ENCODE data around the gene COL23A1. TPM values are rescaled to one million over a fixed set of nuclear protein-coding genes. Genes with fewer than 3 reads are reported as not detected.

Gene COL23A1
- total and polyA plus RNA-seq, 4 donors: 0.36 to 1.5 (median 1.1) TPM; not detected in 1

- WGBS, 2 donors: 43 to 50% methylated on average over 3 of the region's 3 CpGs
- H3K27me3 ChIP-seq (ENCODE audit: control insufficient read depth in 1 of 2, insufficient read depth in 2 of 2, low read length in 1 of 2): no peaks in the 10 kb centered on the region
- intact Hi-C loops (cut with DNase I): loop anchor here (5.0 to 10.0 kb wide), 2 partner anchors 303 to 571 kb away; partner anchors contain the start of gene ZNF354B (in 1 of the 2)
- H3K4me3 ChIP-seq (ENCODE audit: low read length in 2 of 2): no peak overlapping the region
- ATAC-seq (ENCODE audit: low FRiP score): no peak
- DNase-seq: no peak
- H3K4me1 ChIP-seq (ENCODE audit: control insufficient read depth in 1 of 2, insufficient read depth in 2 of 2, low read length in 2 of 2): no peaks in the 10 kb centered on the region
- no peaks in the 10 kb centered on the region for H3K9me3 ChIP-seq (ENCODE audit: control insufficient read depth, low read length)
- H3K36me3 ChIP-seq (ENCODE audit: control insufficient read depth in 1 of 2, insufficient read depth in 2 of 2, low read length in 1 of 2): no peaks in the 10 kb centered on the region
- no peak overlapping the region for H3K27ac ChIP-seq (ENCODE audit: low read depth in 1 of 2, low read length in 2 of 2)
Measured at GRCh38 chr5:178284093-178284675, 306.0 kb downstream of the COL23A1 start.

DNA sequence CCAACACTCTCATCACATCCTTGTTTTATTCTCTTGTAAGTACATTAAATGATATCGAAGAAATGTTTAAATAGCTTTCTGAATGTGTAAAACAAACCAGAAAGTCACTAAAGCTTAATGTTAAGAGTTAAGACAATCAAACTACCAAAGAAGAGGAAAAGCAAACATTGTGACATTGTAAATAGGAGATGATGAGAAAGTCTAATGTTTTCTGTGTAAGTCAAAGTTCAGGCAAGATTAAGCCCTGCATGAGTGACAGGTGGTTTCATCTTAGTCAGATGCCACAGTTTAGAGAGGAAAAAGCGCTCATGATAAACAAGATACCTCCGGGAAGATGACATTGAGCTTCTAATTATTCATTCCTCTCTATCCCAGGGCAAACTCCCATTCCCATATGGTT lies 306.7 kb downstream of the COL23A1 start:
- no peak overlapping the region for H3K4me3 ChIP-seq (ENCODE audit: low read length in 2 of 2)
- no peaks in the 10 kb centered on the region for H3K36me3 ChIP-seq (ENCODE audit: control insufficient read depth in 1 of 2, insufficient read depth in 2 of 2, low read length in 1 of 2)
- no peak for ATAC-seq (ENCODE audit: low FRiP score)
- 95 to 98% methylated on average over 3 of the region's 3 CpGs for WGBS, 2 donors
- no peak overlapping the region for H3K27ac ChIP-seq (ENCODE audit: low read depth in 1 of 2, low read length in 2 of 2)
- H3K27me3 ChIP-seq (ENCODE audit: control insufficient read depth in 1 of 2, insufficient read depth in 2 of 2, low read length in 1 of 2): no peaks in the 10 kb centered on the region
- no peak for DNase-seq
- H3K4me1 ChIP-seq (ENCODE audit: control insufficient read depth in 1 of 2, insufficient read depth in 2 of 2, low read length in 2 of 2): no peaks in the 10 kb centered on the region
- intact Hi-C loops (cut with DNase I): loop anchor here (5.0 to 10.0 kb wide), 2 partner anchors 304 to 571 kb away; partner anchors contain the start of gene ZNF354B (in 1 of the 2)
- H3K9me3 ChIP-seq (ENCODE audit: control insufficient read depth, low read length): no peaks in the 10 kb centered on the region

DNA sequence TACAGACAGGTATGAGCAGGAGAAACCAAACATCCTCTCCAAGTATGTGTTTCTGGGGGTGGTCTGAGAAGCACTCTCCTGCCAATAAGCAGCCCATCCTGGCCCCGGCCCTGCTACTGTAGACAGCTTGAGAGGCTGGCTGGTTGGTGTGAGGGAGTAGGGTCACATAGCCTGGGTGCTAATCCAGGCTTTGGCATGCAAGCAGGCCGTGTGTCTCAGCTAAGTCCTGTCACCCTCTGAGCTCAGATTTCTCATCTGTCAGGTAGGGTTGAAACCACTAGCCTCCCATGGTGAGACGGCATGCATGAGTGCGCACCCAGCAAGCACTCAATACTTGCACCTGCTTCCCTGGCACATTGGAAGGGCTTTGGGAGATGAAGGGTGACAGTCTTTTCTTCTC lies 307.8 kb downstream of the COL23A1 start:
- intact Hi-C loops (cut with DNase I): loop anchor here (5.0 to 10.0 kb wide), 2 partner anchors 305 to 572 kb away; partner anchors contain the start of gene ZNF354B (in 1 of the 2)
- H3K27ac ChIP-seq (ENCODE audit: low read depth in 1 of 2, low read length in 2 of 2): no peak overlapping the region
- DNase-seq (peak; percentile 16 to 67), ATAC-seq (ENCODE audit: low FRiP score) (no peak)
- WGBS, 2 donors: 94% methylated on average over 4 of the region's 4 CpGs
- no peak overlapping the region for H3K4me3 ChIP-seq (ENCODE audit: low read length in 2 of 2)
- no peaks in the 10 kb centered on the region for H3K4me1 ChIP-seq (ENCODE audit: control insufficient read depth in 1 of 2, insufficient read depth in 2 of 2, low read length in 2 of 2)
- H3K27me3 ChIP-seq (ENCODE audit: control insufficient read depth in 1 of 2, insufficient read depth in 2 of 2, low read length in 1 of 2): no peaks in the 10 kb centered on the region
- no peaks in the 10 kb centered on the region for H3K36me3 ChIP-seq (ENCODE audit: control insufficient read depth in 1 of 2, insufficient read depth in 2 of 2, low read length in 1 of 2)
- no peaks in the 10 kb centered on the region for H3K9me3 ChIP-seq (ENCODE audit: control insufficient read depth, low read length)

GRCh38 chr5:178281331-178281730 lies 308.9 kb downstream of the COL23A1 start:
- Histone ChIP-seq H3K27me3 (ENCODE audit: control insufficient read depth in 1 of 2, insufficient read depth in 2 of 2, low read length in 1 of 2) (no peaks in the 10 kb centered on the region), H3K4me3 (ENCODE audit: low read length in 2 of 2) (no peak overlapping the region), H3K36me3 (ENCODE audit: control insufficient read depth in 1 of 2, insufficient read depth in 2 of 2, low read length in 1 of 2) (no peaks in the 10 kb centered on the region), H3K27ac (ENCODE audit: low read depth in 1 of 2, low read length in 2 of 2) (no peak overlapping the region), H3K4me1 (ENCODE audit: control insufficient read depth in 1 of 2, insufficient read depth in 2 of 2, low read length in 2 of 2) (no peaks in the 10 kb centered on the region), H3K9me3 (ENCODE audit: control insufficient read depth, low read length) (no peaks in the 10 kb centered on the region)
- intact Hi-C loops (cut with DNase I): loop anchor here (2.0 to 10.0 kb wide), 3 partner anchors 306 to 573 kb away; partner anchors contain the start of gene ZNF354B (in 1 of the 2)
- WGBS, 2 donors: 75 to 84% methylated on average over 19 of the region's 19 CpGs
- DNase-seq: peak; percentile 26 to 63
- no peak for ATAC-seq (ENCODE audit: low FRiP score)

GRCh38 chr5:178280631-178281030 lies 309.6 kb downstream of the COL23A1 start:
- Histone ChIP-seq H3K27ac (ENCODE audit: low read depth in 1 of 2, low read length in 2 of 2) (no peak overlapping the region), H3K36me3 (ENCODE audit: control insufficient read depth in 1 of 2, insufficient read depth in 2 of 2, low read length in 1 of 2) (no peaks in the 10 kb centered on the region), H3K27me3 (ENCODE audit: control insufficient read depth in 1 of 2, insufficient read depth in 2 of 2, low read length in 1 of 2) (no peaks in the 10 kb centered on the region), H3K9me3 (ENCODE audit: control insufficient read depth, low read length) (no peaks in the 10 kb centered on the region), H3K4me3 (ENCODE audit: low read length in 2 of 2) (no peak overlapping the region), H3K4me1 (ENCODE audit: control insufficient read depth in 1 of 2, insufficient read depth in 2 of 2, low read length in 2 of 2) (no peaks in the 10 kb centered on the region)
- DNase-seq (peak; percentile 44 to 53), ATAC-seq (ENCODE audit: low FRiP score) (no peak)
- 95% methylated on average over 9 of the region's 9 CpGs for WGBS, 2 donors
- intact Hi-C loops (cut with DNase I): loop anchor here (2.0 to 10.0 kb wide), 3 partner anchors 307 to 574 kb away; partner anchors contain the start of gene ZNF354B (in 1 of the 2)

DNA sequence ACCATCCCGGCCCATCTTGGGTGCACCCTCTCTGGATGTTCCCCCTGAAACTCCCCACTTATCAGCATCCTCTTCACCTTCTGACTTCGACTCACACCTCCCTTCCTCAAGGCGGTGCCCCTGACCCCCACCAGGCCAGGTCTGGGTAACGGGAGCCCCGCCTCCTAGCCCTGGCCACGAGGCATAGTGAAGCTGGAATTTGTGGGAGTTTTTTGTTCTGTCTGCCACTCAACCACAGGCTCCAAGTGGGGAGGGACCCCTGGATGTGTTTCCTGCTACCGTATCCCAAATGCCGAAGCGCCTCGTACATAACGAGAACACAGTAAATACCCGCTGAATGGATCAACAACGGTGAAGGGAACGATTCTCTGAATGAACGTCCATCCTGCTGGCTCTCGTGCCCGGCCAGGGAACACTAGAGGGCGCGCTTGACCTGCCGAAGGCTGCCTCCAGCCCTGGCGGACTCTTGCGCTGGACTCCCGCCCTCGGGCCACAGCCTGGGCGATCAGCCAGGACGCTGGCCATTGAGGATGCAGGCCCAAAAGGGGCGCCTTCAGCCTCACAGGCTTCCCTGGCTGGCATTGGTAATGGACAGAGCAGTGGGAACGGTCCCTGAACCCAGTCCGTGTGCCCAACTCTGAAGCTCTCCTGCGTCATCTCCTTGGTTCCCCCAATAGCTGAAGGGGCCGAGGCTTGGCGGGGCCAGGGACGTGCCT lies 310.3 kb downstream of the COL23A1 start:
- Histone ChIP-seq H3K27me3 (ENCODE audit: control insufficient read depth in 1 of 2, insufficient read depth in 2 of 2, low read length in 1 of 2) (no peaks in the 10 kb centered on the region), H3K36me3 (ENCODE audit: control insufficient read depth in 1 of 2, insufficient read depth in 2 of 2, low read length in 1 of 2) (no peaks in the 10 kb centered on the region), H3K27ac (ENCODE audit: low read depth in 1 of 2, low read length in 2 of 2) (no peak overlapping the region), H3K4me1 (ENCODE audit: control insufficient read depth in 1 of 2, insufficient read depth in 2 of 2, low read length in 2 of 2) (no peaks in the 10 kb centered on the region), H3K4me3 (ENCODE audit: low read length in 2 of 2) (no peak overlapping the region), H3K9me3 (ENCODE audit: control insufficient read depth, low read length) (no peaks in the 10 kb centered on the region)
- WGBS, 2 donors: 15 to 17% methylated on average over 33 of the region's 33 CpGs
- DNase-seq: peak; percentile 93 to 96
- intact Hi-C loops (cut with DNase I): loop anchor here (2.0 to 10.0 kb wide), 5 partner anchors 271 to 575 kb away; partner anchors contain the start of gene ZNF354B (in 1 of the 2)
- peak; percentile 89 for ATAC-seq (ENCODE audit: low FRiP score)

GRCh38 chr5:178279026-178279722 lies 311.0 kb downstream of the COL23A1 start:
- Histone ChIP-seq H3K27ac (ENCODE audit: low read depth in 1 of 2, low read length in 2 of 2) (no peak overlapping the region), H3K4me3 (ENCODE audit: low read length in 2 of 2) (no peak overlapping the region), H3K27me3 (ENCODE audit: control insufficient read depth in 1 of 2, insufficient read depth in 2 of 2, low read length in 1 of 2) (no peaks in the 10 kb centered on the region), H3K36me3 (ENCODE audit: control insufficient read depth in 1 of 2, insufficient read depth in 2 of 2, low read length in 1 of 2) (no peaks in the 10 kb centered on the region), H3K4me1 (ENCODE audit: control insufficient read depth in 1 of 2, insufficient read depth in 2 of 2, low read length in 2 of 2) (no peaks in the 10 kb centered on the region), H3K9me3 (ENCODE audit: control insufficient read depth, low read length) (no peaks in the 10 kb centered on the region)
- peak; percentile 21 to 66 for DNase-seq
- 75 to 76% methylated on average over 14 of the region's 14 CpGs for WGBS, 2 donors
- ATAC-seq (ENCODE audit: low FRiP score): no peak
- intact Hi-C loops (cut with DNase I): loop anchor here (2.0 to 10.0 kb wide), 2 partner anchors 272 to 276 kb away; no protein-coding TSS in a partner anchor

GRCh38 chr5:178278358-178279023 lies 311.7 kb downstream of the COL23A1 start:
- DNase-seq (peak; percentile 33 to 47), ATAC-seq (ENCODE audit: low FRiP score) (no peak)
- Histone ChIP-seq H3K27ac (ENCODE audit: low read depth in 1 of 2, low read length in 2 of 2) (no peak overlapping the region), H3K36me3 (ENCODE audit: control insufficient read depth in 1 of 2, insufficient read depth in 2 of 2, low read length in 1 of 2) (no peaks in the 10 kb centered on the region), H3K4me3 (ENCODE audit: low read length in 2 of 2) (no peak overlapping the region), H3K4me1 (ENCODE audit: control insufficient read depth in 1 of 2, insufficient read depth in 2 of 2, low read length in 2 of 2) (no peaks in the 10 kb centered on the region), H3K9me3 (ENCODE audit: control insufficient read depth, low read length) (no peaks in the 10 kb centered on the region), H3K27me3 (ENCODE audit: control insufficient read depth in 1 of 2, insufficient read depth in 2 of 2, low read length in 1 of 2) (no peaks in the 10 kb centered on the region)
- intact Hi-C loops (cut with DNase I): loop anchor here (2.0 to 10.0 kb wide), 2 partner anchors 272 to 276 kb away; no protein-coding TSS in a partner anchor
- 75 to 76% methylated on average over 18 of the region's 18 CpGs for WGBS, 2 donors
